ENCODE results near the gene RYR2.

RYR2 gene

GRCh38 chr1:237754627-237755026 is 712.6 kb downstream of the RYR2 start:
- H3K36me3 ChIP-seq (ENCODE audit: control insufficient read depth in 1 of 2, insufficient read depth in 2 of 2, low read length in 2 of 2): no peaks in the 10 kb centered on the region

GRCh38 chr1:237756304-237756967 is 714.5 kb downstream of the RYR2 start:
- Histone ChIP-seq H3K9me3 (ENCODE audit: control insufficient read depth in 1 of 2, low read length in 2 of 2) (no peaks in the 10 kb centered on the region), H3K9ac (ENCODE audit: low read depth in 1 of 2, low read length in 2 of 2) (no peak overlapping the region), H3K36me3 (ENCODE audit: control insufficient read depth in 1 of 2, insufficient read depth in 2 of 2, low read length in 2 of 2) (no peaks in the 10 kb centered on the region), H3K27me3 (ENCODE audit: control insufficient read depth in 1 of 2, insufficient read depth in 2 of 2, low read length in 2 of 2) (no peaks in the 10 kb centered on the region), H3K27ac (ENCODE audit: low read depth, low read length) (no peak overlapping the region), H3K4me3 (ENCODE audit: low read depth in 1 of 2, low read length in 2 of 2) (no peak overlapping the region), H3K4me1 (ENCODE audit: control insufficient read depth in 1 of 2, insufficient read depth in 2 of 2, low read length in 2 of 2) (peaks cover 17% of the 10 kb centered on the region in 2 donors)

More at GRCh38 chr1:237754627-237755026, 712.6 kb downstream of the RYR2 start:
- Histone ChIP-seq H3K9ac (ENCODE audit: low read depth in 1 of 2, low read length in 2 of 2) (no peak overlapping the region), H3K27me3 (ENCODE audit: control insufficient read depth in 1 of 2, insufficient read depth in 2 of 2, low read length in 2 of 2) (no peaks in the 10 kb centered on the region), H3K27ac (ENCODE audit: low read depth, low read length) (no peak overlapping the region), H3K4me3 (ENCODE audit: low read depth in 1 of 2, low read length in 2 of 2) (no peak overlapping the region), H3K9me3 (ENCODE audit: control insufficient read depth in 1 of 2, low read length in 2 of 2) (no peaks in the 10 kb centered on the region), H3K4me1 (ENCODE audit: control insufficient read depth in 1 of 2, insufficient read depth in 2 of 2, low read length in 2 of 2) (peaks cover under 1 to 3% of the 10 kb centered on the region in 2 donors)

- H3K36me3 ChIP-seq (ENCODE audit: control insufficient read depth in 1 of 2, insufficient read depth in 2 of 2, low read length in 2 of 2): no peaks in the 10 kb centered on the region
- no peaks in the 10 kb centered on the region for H3K27me3 ChIP-seq (ENCODE audit: control insufficient read depth in 1 of 2, insufficient read depth in 2 of 2, low read length in 2 of 2)
- peaks cover 17% of the 10 kb centered on the region in 2 donors for H3K4me1 ChIP-seq (ENCODE audit: control insufficient read depth in 1 of 2, insufficient read depth in 2 of 2, low read length in 2 of 2)
- H3K9me3 ChIP-seq (ENCODE audit: control insufficient read depth in 1 of 2, low read length in 2 of 2): no peaks in the 10 kb centered on the region
- H3K27ac ChIP-seq (ENCODE audit: low read depth, low read length): no peak overlapping the region
- H3K4me3 ChIP-seq (ENCODE audit: low read depth in 1 of 2, low read length in 2 of 2): no peak overlapping the region
- no peak overlapping the region for H3K9ac ChIP-seq (ENCODE audit: low read depth in 1 of 2, low read length in 2 of 2)
Measured at GRCh38 chr1:237759377-237759776, 717.4 kb downstream of the RYR2 start.

- H3K9ac ChIP-seq (ENCODE audit: low read depth in 1 of 2, low read length in 2 of 2): no peak overlapping the region
- no peak overlapping the region for H3K4me3 ChIP-seq (ENCODE audit: low read depth in 1 of 2, low read length in 2 of 2)
- H3K36me3 ChIP-seq (ENCODE audit: control insufficient read depth in 1 of 2, insufficient read depth in 2 of 2, low read length in 2 of 2): no peaks in the 10 kb centered on the region
- H3K27ac ChIP-seq (ENCODE audit: low read depth, low read length): no peak overlapping the region
- no peaks in the 10 kb centered on the region for H3K9me3 ChIP-seq (ENCODE audit: control insufficient read depth in 1 of 2, low read length in 2 of 2)
- H3K27me3 ChIP-seq (ENCODE audit: control insufficient read depth in 1 of 2, insufficient read depth in 2 of 2, low read length in 2 of 2): no peaks in the 10 kb centered on the region
- H3K4me1 ChIP-seq (ENCODE audit: control insufficient read depth in 1 of 2, insufficient read depth in 2 of 2, low read length in 2 of 2): peaks cover 17% of the 10 kb centered on the region in 2 donors
Measured at GRCh38 chr1:237760951-237761350, 719.0 kb downstream of the RYR2 start.

GRCh38 chr1:237763137-237763536 is 721.2 kb downstream of the RYR2 start:
- Histone ChIP-seq H3K9ac (ENCODE audit: low read depth in 1 of 2, low read length in 2 of 2) (no peak overlapping the region), H3K36me3 (ENCODE audit: control insufficient read depth in 1 of 2, insufficient read depth in 2 of 2, low read length in 2 of 2) (no peaks in the 10 kb centered on the region)

GRCh38 chr1:237763751-237764150 is 721.8 kb downstream of the RYR2 start:
- peaks cover 17% of the 10 kb centered on the region in 2 donors for H3K4me1 ChIP-seq (ENCODE audit: control insufficient read depth in 1 of 2, insufficient read depth in 2 of 2, low read length in 2 of 2)
- no peaks in the 10 kb centered on the region for H3K36me3 ChIP-seq (ENCODE audit: control insufficient read depth in 1 of 2, insufficient read depth in 2 of 2, low read length in 2 of 2)
- no peak overlapping the region for H3K9ac ChIP-seq (ENCODE audit: low read depth in 1 of 2, low read length in 2 of 2)
- no peak overlapping the region for H3K27ac ChIP-seq (ENCODE audit: low read depth, low read length)
- H3K27me3 ChIP-seq (ENCODE audit: control insufficient read depth in 1 of 2, insufficient read depth in 2 of 2, low read length in 2 of 2): no peaks in the 10 kb centered on the region
- no peaks in the 10 kb centered on the region for H3K9me3 ChIP-seq (ENCODE audit: control insufficient read depth in 1 of 2, low read length in 2 of 2)
- no peak overlapping the region for H3K4me3 ChIP-seq (ENCODE audit: low read depth in 1 of 2, low read length in 2 of 2)

More at GRCh38 chr1:237763137-237763536, 721.2 kb downstream of the RYR2 start:
- Histone ChIP-seq H3K9me3 (ENCODE audit: control insufficient read depth in 1 of 2, low read length in 2 of 2) (no peaks in the 10 kb centered on the region), H3K4me3 (ENCODE audit: low read depth in 1 of 2, low read length in 2 of 2) (no peak overlapping the region), H3K27me3 (ENCODE audit: control insufficient read depth in 1 of 2, insufficient read depth in 2 of 2, low read length in 2 of 2) (no peaks in the 10 kb centered on the region), H3K27ac (ENCODE audit: low read depth, low read length) (no peak overlapping the region), H3K4me1 (ENCODE audit: control insufficient read depth in 1 of 2, insufficient read depth in 2 of 2, low read length in 2 of 2) (peaks cover 17% of the 10 kb centered on the region in 2 donors)

- no peak overlapping the region for H3K9ac ChIP-seq (ENCODE audit: low read depth in 1 of 2, low read length in 2 of 2)
- no peaks in the 10 kb centered on the region for H3K36me3 ChIP-seq (ENCODE audit: control insufficient read depth in 1 of 2, insufficient read depth in 2 of 2, low read length in 2 of 2)
- H3K27ac ChIP-seq (ENCODE audit: low read depth, low read length): no peak overlapping the region
- H3K27me3 ChIP-seq (ENCODE audit: control insufficient read depth in 1 of 2, insufficient read depth in 2 of 2, low read length in 2 of 2): no peaks in the 10 kb centered on the region
- no peaks in the 10 kb centered on the region for H3K9me3 ChIP-seq (ENCODE audit: control insufficient read depth in 1 of 2, low read length in 2 of 2)
- peak overlapping the region in 1 of 2 donors; percentile 63 for H3K4me3 ChIP-seq (ENCODE audit: low read depth in 1 of 2, low read length in 2 of 2)
- no peaks in the 10 kb centered on the region for H3K4me1 ChIP-seq (ENCODE audit: control insufficient read depth in 1 of 2, insufficient read depth in 2 of 2, low read length in 2 of 2)
Measured at GRCh38 chr1:237769916-237770315, 727.9 kb downstream of the RYR2 start.

GRCh38 chr1:237772009-237772408 is 730.0 kb downstream of the RYR2 start:
- Histone ChIP-seq H3K9me3 (ENCODE audit: control insufficient read depth in 1 of 2, low read length in 2 of 2) (no peaks in the 10 kb centered on the region), H3K4me3 (ENCODE audit: low read depth in 1 of 2, low read length in 2 of 2) (no peak overlapping the region), H3K27ac (ENCODE audit: low read depth, low read length) (no peak overlapping the region), H3K9ac (ENCODE audit: low read depth in 1 of 2, low read length in 2 of 2) (no peak overlapping the region), H3K36me3 (ENCODE audit: control insufficient read depth in 1 of 2, insufficient read depth in 2 of 2, low read length in 2 of 2) (no peaks in the 10 kb centered on the region), H3K4me1 (ENCODE audit: control insufficient read depth in 1 of 2, insufficient read depth in 2 of 2, low read length in 2 of 2) (no peaks in the 10 kb centered on the region), H3K27me3 (ENCODE audit: control insufficient read depth in 1 of 2, insufficient read depth in 2 of 2, low read length in 2 of 2) (no peaks in the 10 kb centered on the region)

- no peaks in the 10 kb centered on the region for H3K36me3 ChIP-seq (ENCODE audit: control insufficient read depth in 1 of 2, insufficient read depth in 2 of 2, low read length in 2 of 2)
- H3K4me3 ChIP-seq (ENCODE audit: low read depth in 1 of 2, low read length in 2 of 2): no peak overlapping the region
- H3K27me3 ChIP-seq (ENCODE audit: control insufficient read depth in 1 of 2, insufficient read depth in 2 of 2, low read length in 2 of 2): no peaks in the 10 kb centered on the region
- no peak overlapping the region for H3K27ac ChIP-seq (ENCODE audit: low read depth, low read length)
- H3K4me1 ChIP-seq (ENCODE audit: control insufficient read depth in 1 of 2, insufficient read depth in 2 of 2, low read length in 2 of 2): no peaks in the 10 kb centered on the region
- no peaks in the 10 kb centered on the region for H3K9me3 ChIP-seq (ENCODE audit: control insufficient read depth in 1 of 2, low read length in 2 of 2)
- H3K9ac ChIP-seq (ENCODE audit: low read depth in 1 of 2, low read length in 2 of 2): no peak overlapping the region
Measured at GRCh38 chr1:237774246-237774645, 732.3 kb downstream of the RYR2 start.

- Histone ChIP-seq H3K27ac (ENCODE audit: low read depth, low read length) (no peak overlapping the region), H3K36me3 (ENCODE audit: control insufficient read depth in 1 of 2, insufficient read depth in 2 of 2, low read length in 2 of 2) (no peaks in the 10 kb centered on the region), H3K9me3 (ENCODE audit: control insufficient read depth in 1 of 2, low read length in 2 of 2) (no peaks in the 10 kb centered on the region), H3K4me1 (ENCODE audit: control insufficient read depth in 1 of 2, insufficient read depth in 2 of 2, low read length in 2 of 2) (no peaks in the 10 kb centered on the region), H3K27me3 (ENCODE audit: control insufficient read depth in 1 of 2, insufficient read depth in 2 of 2, low read length in 2 of 2) (no peaks in the 10 kb centered on the region), H3K4me3 (ENCODE audit: low read depth in 1 of 2, low read length in 2 of 2) (no peak overlapping the region), H3K9ac (ENCODE audit: low read depth in 1 of 2, low read length in 2 of 2) (no peak overlapping the region)
Measured at GRCh38 chr1:237779356-237779755, 737.4 kb downstream of the RYR2 start.
